Heart left ventricle (tissue), 13 donors: ENCODE data around the gene SCG5.
"Not testable (repeated sequence)": the region's sequence is repeated elsewhere in the genome, so short reads cannot be mapped to it uniquely, and the experiment has no call there.

Experiments used
- POLR2A ChIP-seq, 2 donors: fragments of 450-650 bp; IDR thresholded peaks; one replicate each; pipeline ENCODE4 v1.6.1; 2017; ENCODE audit warnings: antibody characterized with exemption in 2 of 2, mild to moderate bottlenecking in 2 of 2, moderate library complexity in 2 of 2
- TF ChIP-seq, protein P1 (sequence below), 12 donors: fragments of 200-600 bp; sonication (generic) in 4 of 12; IDR thresholded peaks; one replicate each; pipeline versions ENCODE4 v1.5.0 to v1.8.0; 2018 to 2022; ENCODE audit warnings: antibody characterized with exemption in 12 of 12, mild to moderate bottlenecking in 5 of 12
- donor health status: ischemic (EF 13 %, LVEDD 7.1; RV severe dilation, severe dysfunction).
- donor health status: DM: no; HTN: yes; CAD: no.
- donor health status: DM: no; HTN: no; CAD: no.
- donor health status: ischemic (EF 25% LVEDD 6.9; RV normal size, moderate dysfunction).
- donor health status: ischemic (EF 25% LVEDD 5.7; RV mildly dilated, moderate dysfunction).
- donor health status: ischemic (EF 35%, LVEDD 5.7; RV mildly dilated, moderate dysfunction).
- donor health status: nonischemic (EF 11% LVEDD 7.7; RV severe dilation, severe dysfunction).
- donor health status: DM: yes; HTN: yes; CAD: no.
- donor health status: PGD.
- donor health status: ischemic (EF 29% LVEDD 5.4; RV normal size, mild dysfunction).
- donor health status: nonischemic (EF 23%, LVEDD 6.1; RV moderate dilation, normal function).

DNA sequence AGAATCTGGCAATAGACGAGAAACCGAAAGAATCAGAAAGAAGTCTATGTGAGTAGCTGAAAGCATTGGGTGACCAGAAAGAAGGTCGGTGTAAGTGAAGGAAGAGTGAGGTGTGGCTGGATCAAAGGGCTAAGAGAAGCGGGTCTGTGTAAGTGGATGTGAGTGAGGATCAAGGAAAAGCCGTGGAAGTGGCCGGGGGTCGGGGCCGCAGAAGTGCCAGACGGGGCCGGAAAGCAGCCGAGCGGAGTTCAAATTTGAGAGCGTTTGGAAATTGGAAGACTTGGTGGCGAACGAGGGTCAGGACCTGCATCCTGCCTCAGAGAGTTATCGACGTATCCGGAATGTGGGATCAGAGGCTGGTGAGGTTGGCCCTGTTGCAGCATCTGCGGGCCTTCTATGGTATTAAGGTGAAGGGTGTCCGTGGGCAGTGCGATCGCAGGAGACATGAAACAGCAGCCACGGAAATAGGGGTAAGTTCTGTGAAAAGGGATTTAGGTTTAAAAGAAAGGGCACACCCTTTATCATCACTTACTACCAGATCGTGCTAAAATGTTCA is 25.6 kb upstream of the SCG5 start:
- not testable (repeated sequence) for TF ChIP-seq POLR2A (IDR thresholded peaks at IDR 0.05)
- TF ChIP-seq, protein P1, sequence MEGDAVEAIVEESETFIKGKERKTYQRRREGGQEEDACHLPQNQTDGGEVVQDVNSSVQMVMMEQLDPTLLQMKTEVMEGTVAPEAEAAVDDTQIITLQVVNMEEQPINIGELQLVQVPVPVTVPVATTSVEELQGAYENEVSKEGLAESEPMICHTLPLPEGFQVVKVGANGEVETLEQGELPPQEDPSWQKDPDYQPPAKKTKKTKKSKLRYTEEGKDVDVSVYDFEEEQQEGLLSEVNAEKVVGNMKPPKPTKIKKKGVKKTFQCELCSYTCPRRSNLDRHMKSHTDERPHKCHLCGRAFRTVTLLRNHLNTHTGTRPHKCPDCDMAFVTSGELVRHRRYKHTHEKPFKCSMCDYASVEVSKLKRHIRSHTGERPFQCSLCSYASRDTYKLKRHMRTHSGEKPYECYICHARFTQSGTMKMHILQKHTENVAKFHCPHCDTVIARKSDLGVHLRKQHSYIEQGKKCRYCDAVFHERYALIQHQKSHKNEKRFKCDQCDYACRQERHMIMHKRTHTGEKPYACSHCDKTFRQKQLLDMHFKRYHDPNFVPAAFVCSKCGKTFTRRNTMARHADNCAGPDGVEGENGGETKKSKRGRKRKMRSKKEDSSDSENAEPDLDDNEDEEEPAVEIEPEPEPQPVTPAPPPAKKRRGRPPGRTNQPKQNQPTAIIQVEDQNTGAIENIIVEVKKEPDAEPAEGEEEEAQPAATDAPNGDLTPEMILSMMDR (IDR thresholded peaks at IDR 0.05) = not testable (repeated sequence)
